K562 (cell line): ENCODE measurements around the gene FTL. TPM values are rescaled to one million over a fixed set of nuclear protein-coding genes. Genes with fewer than 3 reads are reported as not detected.

Source experiments
- AFF1 ChIP-seq, 2 experiments: fragments of 450-650 bp; IDR thresholded peaks; 2 replicates each; pipeline ENCODE4 v1.6.1; 2018; ENCODE audit warnings: mild to moderate bottlenecking in 2 of 2, low read depth in 1 of 2; ENCODE audit not compliant: partially characterized antibody in 2 of 2
- ATF3 ChIP-seq, 2 experiments: fragments of 450-650 bp in 1 of 2; sonication (generic) in 1 of 2; formaldehyde crosslinking in 1 of 2; IDR thresholded peaks in 1 of 2; conservative IDR thresholded peaks in 1 of 2; 2 replicates each; pipeline versions ENCODE4 v1.6.1 to v1.8.1; 2016 to 2023; ENCODE audit warnings: mild to moderate bottlenecking in 2 of 2, moderate library complexity in 2 of 2, inconsistent platforms in 1 of 2, missing genetic modification reagents in 1 of 2
- CHAMP1 ChIP-seq: fragments of 450-650 bp; IDR thresholded peaks from 2 replicates; pipeline ENCODE4 v1.6.1; 2016; ENCODE audit warnings: mild to moderate bottlenecking
- CREM ChIP-seq: IDR thresholded peaks from 2 replicates; pipeline ENCODE4 v1.6.1; 2014; ENCODE audit warnings: antibody characterized with exemption, low read depth
- EP300 ChIP-seq: IDR thresholded peaks from 2 replicates; pipeline ENCODE4 v1.6.1; 2012; ENCODE audit warnings: low read length, improper control_type of control experiment
- ETV1 ChIP-seq: fragments of 450-650 bp; conservative IDR thresholded peaks from 2 replicates; pipeline ENCODE4 v1.6.1; 2016; ENCODE audit warnings: missing genetic modification characterization, control low read depth, low read depth, missing compliant biosample characterization
- FOXJ2 ChIP-seq: fragments of 200-800 bp; sonication (Bioruptor generic); IDR thresholded peaks from 2 replicates; pipeline ENCODE4 v1.6.1; 2016; ENCODE audit warnings: missing genetic modification characterization, missing compliant biosample characterization
- FOXM1 ChIP-seq, 2 experiments: fragments of 450-650 bp in 1 of 2; sonication (generic) in 1 of 2; formaldehyde crosslinking in 1 of 2; IDR thresholded peaks; 2 replicates each; pipeline versions ENCODE4 v1.6.1 to v1.9.0; 2017 to 2022; ENCODE audit warnings: low read depth in 2 of 2, mild to moderate bottlenecking in 2 of 2, missing genetic modification reagents in 1 of 2, moderate library complexity in 1 of 2
- HDAC2 ChIP-seq: fragments of 450-650 bp; IDR thresholded peaks from 2 replicates; pipeline ENCODE4 v1.6.1; 2016; ENCODE audit warnings: mild to moderate bottlenecking
- KDM5B ChIP-seq: fragments of 200-600 bp; sonication (generic); IDR thresholded peaks from 2 replicates; pipeline ENCODE4 v1.6.1; 2012; ENCODE audit warnings: low read depth, mild to moderate bottlenecking, moderate library complexity, low read length, control low read depth, inconsistent platforms; ENCODE audit not compliant: insufficient replicate concordance
- MAFK ChIP-seq: IDR thresholded peaks from 2 replicates; pipeline ENCODE4 v1.6.1; 2011; ENCODE audit warnings: low read length, improper control_type of control experiment
- MECOM ChIP-seq: fragments of 250-450 bp; sonication (Bioruptor Pico); IDR thresholded peaks from 2 replicates; pipeline ENCODE4 v1.8.0; 2022; ENCODE audit warnings: inconsistent platforms
- MEF2D ChIP-seq: conservative IDR thresholded peaks from 2 replicates; pipeline ENCODE4 v1.6.1; 2016; ENCODE audit warnings: low read depth, missing genetic modification characterization, missing compliant biosample characterization
- NR4A1 ChIP-seq, 2 experiments: fragments of 250-450 bp in 1 of 2; fragments of 450-650 bp in 1 of 2; sonication (Bioruptor Pico) in 1 of 2; IDR thresholded peaks; 2 replicates each; pipeline versions ENCODE4 v1.4.0 to v1.6.1; 2016 to 2020; ENCODE audit warnings: mild to moderate bottlenecking in 2 of 2, missing compliant biosample characterization in 1 of 2, missing genetic modification characterization in 1 of 2, moderate library complexity in 1 of 2
- NRF1 ChIP-seq, 2 experiments: fragments of 450-650 bp; IDR thresholded peaks in 1 of 2; conservative IDR thresholded peaks in 1 of 2; 2 replicates each; pipeline ENCODE4 v1.6.1; 2014; ENCODE audit warnings: mild to moderate bottlenecking in 2 of 2
- POLR2G ChIP-seq: fragments of 200-400 bp; formaldehyde crosslinking; IDR thresholded peaks from 2 replicates; pipeline ENCODE4 v1.6.1; 2017; ENCODE audit warnings: low read depth, mild to moderate bottlenecking, antibody characterized with exemption, low read length, moderate library complexity
- SRSF3 ChIP-seq: fragments of 200-400 bp; formaldehyde crosslinking; IDR thresholded peaks from 2 replicates; pipeline ENCODE4 v1.6.1; 2016; ENCODE audit warnings: mild to moderate bottlenecking, low read length, moderate library complexity; ENCODE audit not compliant: insufficient read depth
- polyA plus RNA-seq, 8 experiments: library from polyadenylated mRNA; depleted of rRNA in 4 of 8; stranded (reverse) in 5 of 8; unstranded in 3 of 8; fragments of >200 nt; fragmentation: Nextera tagmentation in 2 of 8; fragmentation: Illumina TruSeq in 1 of 8; extraction: Ambion mirVana in 2 of 8; extraction: Trizol in 1 of 8; gene quantifications; 2 replicates each; pipeline versions ENCODE4 v1.2.1 to v1.2.3, GENCODE V29; 2011 to 2014; ENCODE audit warnings: inconsistent platforms in 1 of 8, missing spikeins in 1 of 8
- total RNA-seq, 7 experiments: library from RNA; depleted of rRNA in 6 of 7; stranded (reverse); fragments of >200 nt in 6 of 7; fragmentation: Illumina TruSeq in 2 of 7; extraction: Trizol in 2 of 7; gene quantifications; 2 replicates each; pipeline versions ENCODE4 v1.2.1 to v1.2.3, GENCODE V29; 2011 to 2021; ENCODE audit warnings: low replicate concordance in 1 of 7

FTL gene
- total and polyA plus RNA-seq, 9 of the 15 experiments (the other 6 are each of a cell fraction or from before 2014, with no cell fraction given): 1,231 to 27,415 (median 3,965) TPM

GRCh38 chr19:48954595-48955307, 10.4 kb upstream of the FTL start, which contains the start of gene BAX (continued):
- TF ChIP-seq SRSF3: no peak
- TF ChIP-seq MAFK: no peak; the same call in 1 of the 2 replicates
- peak; percentile 49 to 61; a peak in 3 of 4 replicates for TF ChIP-seq NRF1 (conservative IDR thresholded peaks at IDR 0.05 in 1 of 2, IDR thresholded peaks at IDR 0.05 in 1 of 2)
- TF ChIP-seq EP300: peak; percentile 38; the same call in 1 of the 2 replicates
- TF ChIP-seq CHAMP1: no peak
- peak in 1 of 2 experiments; percentile 88 for TF ChIP-seq AFF1 (IDR thresholded peaks at IDR 0.05; ENCODE audit: low read depth in 1 of 2, partially characterized antibody in 2 of 2)
- no peak for TF ChIP-seq FOXM1 (IDR thresholded peaks at IDR 0.05; ENCODE audit: low read depth)
- peak; percentile 59; the same call in 1 of the 2 replicates for TF ChIP-seq FOXM1 (CRISPR knock-in tag; IDR thresholded peaks at IDR 0.05; ENCODE audit: low read depth)
- peak; percentile 54; the same call in 1 of the 2 replicates for TF ChIP-seq NR4A1 (CRISPR knock-in tag; IDR thresholded peaks at IDR 0.05)
- TF ChIP-seq NR4A1 (tag; IDR thresholded peaks at IDR 0.05): peak; percentile 86; the same call in 1 of the 2 replicates
- peak; percentile 87 for TF ChIP-seq CREM
- TF ChIP-seq MECOM (CRISPR knock-in tag): peak; percentile 81
- TF ChIP-seq MEF2D (tag): no peak; the same call in 1 of the 2 replicates
- peak; percentile 36; the same call in 1 of the 2 replicates for TF ChIP-seq ETV1 (tag)
- TF ChIP-seq HDAC2: no peak
- peak; percentile 79; the same call in 1 of the 2 replicates for TF ChIP-seq FOXJ2 (tag)
- peak; percentile 82 for TF ChIP-seq POLR2G
- TF ChIP-seq KDM5B: peak; percentile 58
- peak; percentile 53 for TF ChIP-seq ATF3 (IDR thresholded peaks at IDR 0.05)
- peak; percentile 46; the same call in 1 of the 2 replicates for TF ChIP-seq ATF3 (CRISPR knock-in tag; conservative IDR thresholded peaks at IDR 0.05)
